Neural progenitor cell (in vitro differentiated cells): ENCODE results near the gene MYO1B.

Source experiments
- EZH2 ChIP-seq: fragments of 200-600 bp; sonication (generic); IDR thresholded peaks from 2 replicates; pipeline ENCODE4 v1.6.1; 2017; ENCODE audit warnings: antibody characterized with exemption, mild to moderate bottlenecking, moderate library complexity
- EZH2phosphoT487 ChIP-seq: fragments of 200-600 bp; sonication (generic); IDR thresholded peaks from 2 replicates; pipeline ENCODE4 v1.6.1; 2017; ENCODE audit warnings: antibody characterized with exemption
- TF ChIP-seq, protein P1 (sequence below): fragments of 200-600 bp; sonication (generic); IDR thresholded peaks from 2 replicates; pipeline ENCODE4 v1.5.1; 2017; ENCODE audit warnings: antibody characterized with exemption, mild to moderate bottlenecking

DNA sequence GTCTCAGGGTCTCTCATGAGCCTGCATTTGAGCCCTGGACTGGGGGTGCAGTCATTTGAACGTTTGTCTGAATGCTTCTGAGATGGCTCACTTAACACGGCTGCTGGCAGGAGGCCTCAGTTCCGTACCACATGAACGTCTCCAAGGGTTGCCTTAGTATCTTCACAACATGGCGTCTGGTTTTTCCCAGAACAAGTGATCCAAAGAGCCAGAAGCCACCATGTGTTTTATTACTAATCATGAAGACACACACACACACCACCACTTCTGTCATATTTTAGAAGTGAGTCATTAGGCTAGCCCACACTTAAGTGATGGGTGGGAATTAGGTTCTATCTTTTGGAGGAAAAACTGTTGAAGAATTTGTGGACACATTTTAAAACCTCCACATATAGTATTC, 15.0 kb upstream of the MYO1B start:
- no peak for TF ChIP-seq EZH2phosphoT487
- TF ChIP-seq, protein P1, sequence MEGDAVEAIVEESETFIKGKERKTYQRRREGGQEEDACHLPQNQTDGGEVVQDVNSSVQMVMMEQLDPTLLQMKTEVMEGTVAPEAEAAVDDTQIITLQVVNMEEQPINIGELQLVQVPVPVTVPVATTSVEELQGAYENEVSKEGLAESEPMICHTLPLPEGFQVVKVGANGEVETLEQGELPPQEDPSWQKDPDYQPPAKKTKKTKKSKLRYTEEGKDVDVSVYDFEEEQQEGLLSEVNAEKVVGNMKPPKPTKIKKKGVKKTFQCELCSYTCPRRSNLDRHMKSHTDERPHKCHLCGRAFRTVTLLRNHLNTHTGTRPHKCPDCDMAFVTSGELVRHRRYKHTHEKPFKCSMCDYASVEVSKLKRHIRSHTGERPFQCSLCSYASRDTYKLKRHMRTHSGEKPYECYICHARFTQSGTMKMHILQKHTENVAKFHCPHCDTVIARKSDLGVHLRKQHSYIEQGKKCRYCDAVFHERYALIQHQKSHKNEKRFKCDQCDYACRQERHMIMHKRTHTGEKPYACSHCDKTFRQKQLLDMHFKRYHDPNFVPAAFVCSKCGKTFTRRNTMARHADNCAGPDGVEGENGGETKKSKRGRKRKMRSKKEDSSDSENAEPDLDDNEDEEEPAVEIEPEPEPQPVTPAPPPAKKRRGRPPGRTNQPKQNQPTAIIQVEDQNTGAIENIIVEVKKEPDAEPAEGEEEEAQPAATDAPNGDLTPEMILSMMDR = no peak
- TF ChIP-seq EZH2 = no peak
